Vagina (tissue), 2 donors: ENCODE measurements around the gene IL17RA. TPM values are rescaled to one million over a fixed set of nuclear protein-coding genes. Genes with fewer than 3 reads are reported as not detected.

Experiments
- DNase-seq, 2 donors: peaks; one replicate each; pipeline ENCODE4 v3.0.0-alpha.2; 2017; ENCODE audit errors: extremely low spot score in 2 of 2
- H3K27ac ChIP-seq: fragments of 200-600 bp; sonication (generic); one replicate; pipeline ENCODE4 v1.5.1; 2019
- H3K27me3 ChIP-seq: fragments of 200-600 bp; sonication (generic); one replicate; pipeline ENCODE4 v1.5.1; 2019
- H3K36me3 ChIP-seq, 2 donors: fragments of 200-600 bp; sonication (generic); one replicate each; pipeline ENCODE4 v1.5.1; 2017 to 2019
- H3K4me1 ChIP-seq: fragments of 200-600 bp; sonication (generic); one replicate; pipeline ENCODE4 v1.5.1; 2019
- H3K4me3 ChIP-seq, 2 donors: fragments of 200-600 bp; sonication (generic); 1 replicate in 1 of 2; 2 replicates in 1 of 2; pipeline ENCODE4 v1.5.1; 2016 to 2019
- H3K9me3 ChIP-seq: fragments of 200-600 bp; sonication (generic); one replicate; pipeline ENCODE4 v1.5.1; 2019
- POLR2A ChIP-seq, 2 donors: fragments of 450-650 bp; IDR thresholded peaks; one replicate each; pipeline ENCODE4 v1.6.1; 2017; ENCODE audit warnings: antibody characterized with exemption in 2 of 2, mild to moderate bottlenecking in 2 of 2, moderate library complexity in 2 of 2
- POLR2AphosphoS5 ChIP-seq, 2 donors: sonication (generic); formaldehyde crosslinking; IDR thresholded peaks; one replicate each; pipeline ENCODE4 v1.9.0; 2017; ENCODE audit warnings: antibody characterized with exemption in 2 of 2, mild to moderate bottlenecking in 2 of 2, low read depth in 1 of 2; ENCODE audit not compliant: insufficient read depth in 1 of 2
- intact Hi-C: fragments of 100-400 bp; cut with DNase I; formaldehyde crosslinking; loops from one replicate; pipeline ENCODE4 v1.15.1; 2023
- total RNA-seq: library from RNA; depleted of rRNA; stranded (reverse); fragments of >200 nt; gene quantifications from one replicate; pipeline ENCODE4 v1.2.3, GENCODE V29; 2016
- TF ChIP-seq, protein P1 (sequence below), 3 experiments: fragments of 450-650 bp in 2 of 3; fragments of 200-600 bp in 1 of 3; sonication (generic) in 1 of 3; IDR thresholded peaks; one replicate each; pipeline ENCODE4 v1.5.1; 2017 to 2019; ENCODE audit warnings: antibody characterized with exemption in 3 of 3, mild to moderate bottlenecking in 2 of 3, moderate library complexity in 2 of 3

The IL17RA gene
- total RNA-seq, 1 donor from 2014 or later: 13.3 TPM

DNA sequence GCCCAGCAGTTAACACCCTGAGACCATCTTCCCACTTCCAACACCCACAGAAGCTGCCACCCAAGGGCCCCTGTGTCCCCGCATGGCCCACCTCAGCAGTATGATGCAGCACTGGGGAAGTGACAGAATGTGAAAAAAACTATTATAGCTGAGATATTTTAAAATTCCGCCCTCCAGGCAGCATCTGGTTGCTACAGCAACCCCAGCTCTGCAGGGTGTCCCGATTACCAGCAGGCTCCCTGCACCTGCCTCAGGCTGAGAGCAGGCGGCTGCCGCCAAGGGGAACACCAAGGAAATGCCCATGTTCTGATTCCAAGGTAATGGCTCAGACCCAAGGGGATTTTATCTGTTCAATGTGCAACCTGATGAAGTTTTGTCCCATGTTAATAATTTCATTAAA lies 46.9 kb downstream of the IL17RA start:
- H3K36me3 ChIP-seq: no peaks in the 10 kb centered on the region
- no peak overlapping the region for H3K27ac ChIP-seq
- intact Hi-C loops: no loop called here
- DNase-seq: no peak
- no peaks in the 10 kb centered on the region for H3K4me1 ChIP-seq
- H3K9me3 ChIP-seq: no peaks in the 10 kb centered on the region
- no peak overlapping the region for H3K4me3 ChIP-seq
- no peak for TF ChIP-seq POLR2A (IDR thresholded peaks at IDR 0.05)
- TF ChIP-seq, protein P1, sequence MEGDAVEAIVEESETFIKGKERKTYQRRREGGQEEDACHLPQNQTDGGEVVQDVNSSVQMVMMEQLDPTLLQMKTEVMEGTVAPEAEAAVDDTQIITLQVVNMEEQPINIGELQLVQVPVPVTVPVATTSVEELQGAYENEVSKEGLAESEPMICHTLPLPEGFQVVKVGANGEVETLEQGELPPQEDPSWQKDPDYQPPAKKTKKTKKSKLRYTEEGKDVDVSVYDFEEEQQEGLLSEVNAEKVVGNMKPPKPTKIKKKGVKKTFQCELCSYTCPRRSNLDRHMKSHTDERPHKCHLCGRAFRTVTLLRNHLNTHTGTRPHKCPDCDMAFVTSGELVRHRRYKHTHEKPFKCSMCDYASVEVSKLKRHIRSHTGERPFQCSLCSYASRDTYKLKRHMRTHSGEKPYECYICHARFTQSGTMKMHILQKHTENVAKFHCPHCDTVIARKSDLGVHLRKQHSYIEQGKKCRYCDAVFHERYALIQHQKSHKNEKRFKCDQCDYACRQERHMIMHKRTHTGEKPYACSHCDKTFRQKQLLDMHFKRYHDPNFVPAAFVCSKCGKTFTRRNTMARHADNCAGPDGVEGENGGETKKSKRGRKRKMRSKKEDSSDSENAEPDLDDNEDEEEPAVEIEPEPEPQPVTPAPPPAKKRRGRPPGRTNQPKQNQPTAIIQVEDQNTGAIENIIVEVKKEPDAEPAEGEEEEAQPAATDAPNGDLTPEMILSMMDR (IDR thresholded peaks at IDR 0.05): no peak
- no peak for TF ChIP-seq POLR2AphosphoS5 (IDR thresholded peaks at IDR 0.05; ENCODE audit: insufficient read depth in 1 of 2, low read depth in 1 of 2)
- no peaks in the 10 kb centered on the region for H3K27me3 ChIP-seq

DNA sequence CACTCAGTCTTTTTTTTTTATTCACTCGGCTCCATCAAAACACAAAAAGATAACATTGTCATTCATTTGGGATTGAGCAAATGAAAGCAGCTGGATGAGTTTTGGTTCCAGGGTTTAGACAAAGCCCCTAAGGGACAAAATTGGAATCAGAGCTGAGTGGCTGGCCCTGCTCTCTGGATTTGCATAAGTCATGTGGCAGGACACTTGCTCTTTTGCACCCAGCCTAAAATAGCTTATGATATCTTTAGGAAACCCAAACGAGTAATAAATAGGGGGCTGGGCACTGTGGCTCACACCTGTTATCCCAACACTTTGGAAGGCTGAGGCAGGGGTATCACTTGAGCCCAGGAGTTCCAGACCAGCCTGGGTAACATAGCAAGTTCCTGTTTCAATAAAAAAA lies 47.3 kb downstream of the IL17RA start:
- TF ChIP-seq POLR2A (IDR thresholded peaks at IDR 0.05) (no peak), POLR2AphosphoS5 (IDR thresholded peaks at IDR 0.05; ENCODE audit: insufficient read depth in 1 of 2, low read depth in 1 of 2) (no peak)
- TF ChIP-seq, protein P1 (IDR thresholded peaks at IDR 0.05): no peak
- Histone ChIP-seq H3K27ac (no peak overlapping the region), H3K27me3 (no peaks in the 10 kb centered on the region), H3K4me1 (no peaks in the 10 kb centered on the region), H3K4me3 (no peak overlapping the region), H3K9me3 (no peaks in the 10 kb centered on the region), H3K36me3 (no peaks in the 10 kb centered on the region)
- intact Hi-C loops: no loop called here
- no peak for DNase-seq

DNA sequence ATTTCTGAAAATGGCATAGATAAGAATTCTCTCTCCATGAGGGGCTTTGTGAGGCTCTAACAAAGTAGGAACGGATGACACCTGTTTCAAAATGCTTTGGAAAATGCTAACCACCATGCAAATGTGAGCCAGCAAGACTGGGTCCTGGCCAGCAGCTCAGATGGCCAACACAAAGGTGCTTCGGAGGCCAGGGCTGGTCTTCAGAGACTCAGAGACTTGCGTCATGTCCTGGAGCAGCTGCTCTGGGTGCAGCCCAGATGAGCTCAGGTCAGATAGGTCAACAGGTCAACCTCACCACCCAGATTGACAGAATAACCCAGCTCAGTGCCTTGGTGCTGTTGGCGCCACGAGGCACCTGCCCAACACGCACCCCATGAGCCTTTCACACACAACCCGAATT lies 48.3 kb downstream of the IL17RA start:
- Histone ChIP-seq H3K9me3 (no peaks in the 10 kb centered on the region), H3K4me3 (no peak overlapping the region), H3K36me3 (peaks cover 0 to 7% of the 10 kb centered on the region in 2 donors), H3K4me1 (no peaks in the 10 kb centered on the region), H3K27ac (no peak overlapping the region), H3K27me3 (no peaks in the 10 kb centered on the region)
- intact Hi-C loops: no loop called here
- no peak for DNase-seq
- TF ChIP-seq POLR2AphosphoS5 (IDR thresholded peaks at IDR 0.05; ENCODE audit: insufficient read depth in 1 of 2, low read depth in 1 of 2) (no peak), POLR2A (IDR thresholded peaks at IDR 0.05) (no peak)
- TF ChIP-seq, protein P1 (IDR thresholded peaks at IDR 0.05): no peak

DNA sequence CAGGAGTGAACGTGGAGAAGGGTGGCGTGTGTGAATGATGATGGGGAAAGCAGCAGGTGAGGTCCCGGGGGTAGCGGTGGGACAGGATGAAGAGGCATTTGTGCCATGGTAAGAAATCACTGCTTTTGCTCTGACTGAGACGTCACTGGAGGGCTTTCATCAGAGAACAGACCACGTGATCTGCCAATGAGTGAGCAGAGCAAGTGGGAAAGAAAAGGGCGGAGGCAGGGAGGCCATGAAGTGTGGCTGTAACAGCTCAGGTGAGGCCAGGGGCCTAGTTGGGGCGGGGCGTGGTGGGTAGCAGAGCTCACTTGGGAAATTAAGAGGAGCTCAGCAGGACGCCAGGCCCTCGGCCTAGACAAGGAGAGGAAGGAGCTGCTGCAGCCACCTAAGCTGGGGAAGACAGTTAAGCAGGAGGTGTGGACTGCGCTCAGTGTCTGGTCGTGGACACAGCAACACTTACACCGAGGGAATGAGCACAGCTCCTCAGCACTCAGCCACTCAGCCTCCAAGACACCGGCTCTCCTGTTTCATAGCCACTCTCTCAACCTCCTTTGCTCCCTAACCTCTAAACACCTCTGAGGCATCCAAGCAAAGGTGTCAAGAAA lies 50.5 kb downstream of the IL17RA start:
- TF ChIP-seq, protein P1 (IDR thresholded peaks at IDR 0.05): no peak
- Histone ChIP-seq H3K9me3 (no peaks in the 10 kb centered on the region), H3K27me3 (no peaks in the 10 kb centered on the region), H3K36me3 (peaks cover 0 to 13% of the 10 kb centered on the region in 2 donors), H3K4me3 (no peak overlapping the region), H3K4me1 (no peaks in the 10 kb centered on the region), H3K27ac (no peak overlapping the region)
- no peak for DNase-seq
- intact Hi-C loops: no loop called here

DNA sequence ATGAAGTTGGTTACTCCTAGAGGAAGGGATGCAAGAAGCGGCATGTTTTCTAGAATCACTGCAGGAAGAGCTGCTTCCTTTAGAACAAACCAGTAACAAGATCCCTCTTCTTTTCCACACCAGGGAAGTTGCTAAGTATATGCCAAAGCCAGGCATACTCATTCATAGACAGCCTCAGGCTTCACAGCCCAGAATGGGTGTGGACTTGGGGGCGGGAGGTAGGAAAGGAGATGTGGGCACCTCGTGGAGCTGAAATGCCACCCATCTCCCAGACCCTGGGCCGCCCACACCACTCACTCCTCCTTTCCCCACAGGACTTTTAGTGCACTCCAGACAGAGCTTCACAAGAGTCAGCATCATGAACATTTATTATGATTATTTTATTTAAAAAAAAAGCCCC lies 52.4 kb downstream of the IL17RA start:
- DNase-seq: no peak
- intact Hi-C loops: no loop called here
- H3K4me1 ChIP-seq: no peaks in the 10 kb centered on the region
- H3K36me3 ChIP-seq: peaks cover 0 to 30% of the 10 kb centered on the region in 2 donors
- H3K4me3 ChIP-seq: no peak overlapping the region
- TF ChIP-seq POLR2AphosphoS5 (IDR thresholded peaks at IDR 0.05; ENCODE audit: insufficient read depth in 1 of 2, low read depth in 1 of 2): no peak
- TF ChIP-seq POLR2A (IDR thresholded peaks at IDR 0.05): no peak
- TF ChIP-seq, protein P1 (IDR thresholded peaks at IDR 0.05): no peak
- no peaks in the 10 kb centered on the region for H3K27me3 ChIP-seq
- H3K9me3 ChIP-seq: no peaks in the 10 kb centered on the region
- no peak overlapping the region for H3K27ac ChIP-seq
